SHP77 (cell line): ENCODE measurements around the gene NSUN6.

Source experiments
- DNase-seq, 2 experiments: peaks; one replicate each; lab custom pipeline; 2025; lab: John Stamatoyannopoulos, UW

The NSUN6 gene

GRCh38 chr10:18500576-18500975, 150.8 kb downstream of the NSUN6 start:
- no peak for DNase-seq

- no peak for DNase-seq
These were observed 152.4 kb downstream of the NSUN6 start for GRCh38 chr10:18498998-18499397.

- no peak for DNase-seq
These were observed 153.5 kb downstream of the NSUN6 start for GRCh38 chr10:18497806-18498369.
